ENCODE measurements around the gene MAT1A. TPM values are rescaled to one million over a fixed set of nuclear protein-coding genes. Genes with fewer than 3 reads are reported as not detected.
"Not testable (repeated sequence)": the region's sequence is repeated elsewhere in the genome, so short reads cannot be mapped to it uniquely, and the experiment has no call there.

Gene MAT1A
- total and polyA plus RNA-seq, 2 experiments from 2014 or later = 0.97 to 8.0 TPM

DNA sequence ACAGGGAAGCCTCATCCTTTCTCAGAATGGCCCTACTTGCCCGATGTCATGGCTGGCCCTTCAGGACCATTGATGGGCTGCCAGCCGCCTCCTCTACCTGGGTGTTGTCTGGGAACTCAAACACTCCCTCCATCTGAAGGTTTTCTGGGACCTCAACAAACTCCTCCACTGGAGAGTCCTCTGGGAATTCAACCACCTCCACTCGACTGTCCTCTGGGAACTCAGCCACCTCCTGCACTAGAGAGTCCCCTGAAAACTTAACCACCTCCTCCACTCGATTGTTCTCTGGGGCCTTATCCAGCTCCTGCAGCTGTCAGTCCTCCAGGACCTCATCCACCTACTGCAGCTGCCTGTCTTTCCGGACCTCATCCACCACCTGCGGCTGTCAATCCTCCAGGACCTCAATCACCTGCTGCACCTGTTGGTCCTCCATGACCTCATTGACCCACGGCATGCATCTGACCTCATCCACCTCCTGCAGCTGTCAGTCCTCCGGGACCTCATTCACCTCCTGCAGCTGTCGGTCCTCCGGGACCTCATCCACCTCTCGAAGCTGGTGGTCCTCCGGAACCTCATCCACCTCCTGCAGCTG is 37.1 kb downstream of the MAT1A start (continued):
- TF ChIP-seq, protein P1, sequence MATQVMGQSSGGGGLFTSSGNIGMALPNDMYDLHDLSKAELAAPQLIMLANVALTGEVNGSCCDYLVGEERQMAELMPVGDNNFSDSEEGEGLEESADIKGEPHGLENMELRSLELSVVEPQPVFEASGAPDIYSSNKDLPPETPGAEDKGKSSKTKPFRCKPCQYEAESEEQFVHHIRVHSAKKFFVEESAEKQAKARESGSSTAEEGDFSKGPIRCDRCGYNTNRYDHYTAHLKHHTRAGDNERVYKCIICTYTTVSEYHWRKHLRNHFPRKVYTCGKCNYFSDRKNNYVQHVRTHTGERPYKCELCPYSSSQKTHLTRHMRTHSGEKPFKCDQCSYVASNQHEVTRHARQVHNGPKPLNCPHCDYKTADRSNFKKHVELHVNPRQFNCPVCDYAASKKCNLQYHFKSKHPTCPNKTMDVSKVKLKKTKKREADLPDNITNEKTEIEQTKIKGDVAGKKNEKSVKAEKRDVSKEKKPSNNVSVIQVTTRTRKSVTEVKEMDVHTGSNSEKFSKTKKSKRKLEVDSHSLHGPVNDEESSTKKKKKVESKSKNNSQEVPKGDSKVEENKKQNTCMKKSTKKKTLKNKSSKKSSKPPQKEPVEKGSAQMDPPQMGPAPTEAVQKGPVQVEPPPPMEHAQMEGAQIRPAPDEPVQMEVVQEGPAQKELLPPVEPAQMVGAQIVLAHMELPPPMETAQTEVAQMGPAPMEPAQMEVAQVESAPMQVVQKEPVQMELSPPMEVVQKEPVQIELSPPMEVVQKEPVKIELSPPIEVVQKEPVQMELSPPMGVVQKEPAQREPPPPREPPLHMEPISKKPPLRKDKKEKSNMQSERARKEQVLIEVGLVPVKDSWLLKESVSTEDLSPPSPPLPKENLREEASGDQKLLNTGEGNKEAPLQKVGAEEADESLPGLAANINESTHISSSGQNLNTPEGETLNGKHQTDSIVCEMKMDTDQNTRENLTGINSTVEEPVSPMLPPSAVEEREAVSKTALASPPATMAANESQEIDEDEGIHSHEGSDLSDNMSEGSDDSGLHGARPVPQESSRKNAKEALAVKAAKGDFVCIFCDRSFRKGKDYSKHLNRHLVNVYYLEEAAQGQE (IDR thresholded peaks at IDR 0.05; ENCODE audit: unreplicated experiment) = no peak
- TF ChIP-seq ZNF331 (CRISPR knock-in tag; IDR thresholded peaks at IDR 0.05; ENCODE audit: low read depth) (no peak), JUNB (IDR thresholded peaks at IDR 0.05; ENCODE audit: unreplicated experiment) (no peak), NANOG (IDR thresholded peaks at IDR 0.05; ENCODE audit: borderline replicate concordance) (no peak), EZH2 (IDR thresholded peaks at IDR 0.05; ENCODE audit: low read depth, unreplicated experiment) (no peak), STAT1 (IDR thresholded peaks at IDR 0.05; ENCODE audit: unreplicated experiment) (no peak)
- TF ChIP-seq, protein P2, sequence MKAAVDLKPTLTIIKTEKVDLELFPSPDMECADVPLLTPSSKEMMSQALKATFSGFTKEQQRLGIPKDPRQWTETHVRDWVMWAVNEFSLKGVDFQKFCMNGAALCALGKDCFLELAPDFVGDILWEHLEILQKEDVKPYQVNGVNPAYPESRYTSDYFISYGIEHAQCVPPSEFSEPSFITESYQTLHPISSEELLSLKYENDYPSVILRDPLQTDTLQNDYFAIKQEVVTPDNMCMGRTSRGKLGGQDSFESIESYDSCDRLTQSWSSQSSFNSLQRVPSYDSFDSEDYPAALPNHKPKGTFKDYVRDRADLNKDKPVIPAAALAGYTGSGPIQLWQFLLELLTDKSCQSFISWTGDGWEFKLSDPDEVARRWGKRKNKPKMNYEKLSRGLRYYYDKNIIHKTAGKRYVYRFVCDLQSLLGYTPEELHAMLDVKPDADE (IDR thresholded peaks at IDR 0.05) = no peak

DNA sequence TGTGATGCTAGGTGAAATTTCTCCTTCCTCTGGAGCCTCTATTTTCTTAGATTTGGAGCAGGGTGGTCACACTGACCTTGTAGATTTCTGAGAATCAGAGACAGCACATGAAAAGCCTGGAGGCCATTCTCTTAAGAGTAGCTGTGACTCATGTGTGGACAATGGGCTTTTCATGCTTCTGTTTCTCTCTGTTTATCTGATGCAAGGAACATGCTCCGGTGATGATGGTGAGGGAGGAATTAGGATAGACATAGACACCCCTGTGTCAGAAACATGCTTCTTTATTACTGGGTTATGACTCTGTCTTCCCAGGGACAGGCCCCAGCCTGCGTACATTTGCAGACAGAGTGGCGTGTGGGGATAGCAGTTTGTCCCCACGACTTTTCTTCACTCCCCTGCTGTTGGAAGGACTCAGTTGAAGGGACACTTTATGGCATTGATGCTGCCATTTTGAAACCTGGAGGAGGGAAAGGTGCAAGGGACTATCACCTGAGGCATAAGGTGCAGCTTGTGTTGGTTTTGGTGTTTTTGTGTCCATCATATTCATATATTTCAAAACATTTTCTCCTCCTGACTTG is 37.7 kb downstream of the MAT1A start:
- not testable (repeated sequence) for H3K4me1 ChIP-seq (ENCODE audit: insufficient read depth); H3K9me2 ChIP-seq (ENCODE audit: insufficient read depth); H3K4me2 ChIP-seq; H3K36me3 Mint-ChIP-seq (ENCODE audit: low read depth); H3K79me2 ChIP-seq (replicated peaks; ENCODE audit: insufficient read depth); H3K4me3 Mint-ChIP-seq; H4K20me1 ChIP-seq (replicated peaks; ENCODE audit: insufficient read depth); H3K4me3 ChIP-seq; H3F3A ChIP-seq (replicated peaks; ENCODE audit: low read depth); H3K9me3 Mint-ChIP-seq; H3K27ac ChIP-seq (ENCODE audit: low read depth); DNase-seq (ENCODE audit: low spot score); H3K4me1 Mint-ChIP-seq; H2AFZ ChIP-seq; H3K27me3 Mint-ChIP-seq (ENCODE audit: insufficient read depth, low read depth, poor library complexity); H3K27me3 ChIP-seq (ENCODE audit: insufficient read depth); ATAC-seq; H3K27ac Mint-ChIP-seq; H3K36me3 ChIP-seq (ENCODE audit: insufficient read depth)

DNA sequence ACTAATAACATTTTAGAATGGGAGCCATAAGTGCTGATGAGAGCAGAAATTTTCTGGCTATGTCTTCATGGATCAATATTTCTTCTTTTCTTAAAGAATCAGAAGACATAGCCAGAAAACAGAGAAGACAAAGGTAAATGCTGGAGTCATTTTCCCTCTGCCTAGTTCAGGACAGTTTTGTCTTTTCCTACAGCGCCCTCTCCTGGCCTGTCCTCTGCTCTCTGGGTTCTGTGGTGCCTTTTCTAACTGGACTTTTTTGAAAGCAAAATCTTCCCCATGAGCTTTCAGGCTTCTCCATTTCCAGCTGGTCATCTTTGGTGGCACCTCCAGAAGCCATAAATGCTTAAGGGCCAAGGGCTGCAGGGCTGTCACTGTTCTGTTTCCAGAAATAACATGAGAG is 39.1 kb downstream of the MAT1A start:
- H3K4me1 ChIP-seq (ENCODE audit: insufficient read depth); H4K20me1 ChIP-seq (replicated peaks; ENCODE audit: insufficient read depth); H3K36me3 ChIP-seq (ENCODE audit: insufficient read depth); H3K79me2 ChIP-seq (replicated peaks; ENCODE audit: insufficient read depth); H3K27ac Mint-ChIP-seq; H2AFZ ChIP-seq; H3K4me1 Mint-ChIP-seq; H3K27me3 Mint-ChIP-seq (ENCODE audit: insufficient read depth, low read depth, poor library complexity); H3K27ac ChIP-seq (ENCODE audit: low read depth); H3K4me3 Mint-ChIP-seq; H3K4me2 ChIP-seq; H3K9me2 ChIP-seq (ENCODE audit: insufficient read depth); H3K4me3 ChIP-seq; H3K36me3 Mint-ChIP-seq (ENCODE audit: low read depth); DNase-seq (ENCODE audit: low spot score); H3F3A ChIP-seq (replicated peaks; ENCODE audit: low read depth); H3K27me3 ChIP-seq (ENCODE audit: insufficient read depth); H3K9me3 Mint-ChIP-seq: not testable (repeated sequence)
- ATAC-seq = peak; percentile 91

DNA sequence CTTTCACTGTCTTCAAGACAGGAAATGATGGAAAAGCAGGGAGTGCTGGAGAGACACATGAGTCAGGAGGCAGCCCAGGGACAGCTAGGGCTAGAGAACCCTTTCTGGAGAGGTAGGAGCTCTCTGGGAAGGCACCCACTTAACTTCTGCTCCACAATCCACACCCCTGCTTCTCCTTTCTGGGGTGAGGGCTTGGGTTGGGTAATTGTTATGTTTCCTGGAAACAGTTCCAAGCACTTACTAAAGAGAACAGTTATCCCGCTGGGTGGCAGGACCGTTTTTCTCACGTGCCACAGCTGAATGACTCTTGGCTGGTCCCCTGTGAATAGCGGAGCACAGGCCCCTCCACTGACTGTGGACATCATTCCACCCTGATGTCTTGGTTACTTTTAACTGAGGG is 39.6 kb downstream of the MAT1A start:
- H3K27me3 Mint-ChIP-seq (ENCODE audit: insufficient read depth, low read depth, poor library complexity); H3K79me2 ChIP-seq (replicated peaks; ENCODE audit: insufficient read depth); H3F3A ChIP-seq (replicated peaks; ENCODE audit: low read depth); H3K9me3 Mint-ChIP-seq; H3K27ac ChIP-seq (ENCODE audit: low read depth); H3K4me3 Mint-ChIP-seq; H3K4me3 ChIP-seq; H3K36me3 Mint-ChIP-seq (ENCODE audit: low read depth); H3K9me2 ChIP-seq (ENCODE audit: insufficient read depth); H3K4me1 Mint-ChIP-seq; ATAC-seq; H3K4me2 ChIP-seq; H3K4me1 ChIP-seq (ENCODE audit: insufficient read depth); DNase-seq (ENCODE audit: low spot score); H3K36me3 ChIP-seq (ENCODE audit: insufficient read depth); H3K27ac Mint-ChIP-seq; H2AFZ ChIP-seq; H4K20me1 ChIP-seq (replicated peaks; ENCODE audit: insufficient read depth); H3K27me3 ChIP-seq (ENCODE audit: insufficient read depth): not testable (repeated sequence)

DNA sequence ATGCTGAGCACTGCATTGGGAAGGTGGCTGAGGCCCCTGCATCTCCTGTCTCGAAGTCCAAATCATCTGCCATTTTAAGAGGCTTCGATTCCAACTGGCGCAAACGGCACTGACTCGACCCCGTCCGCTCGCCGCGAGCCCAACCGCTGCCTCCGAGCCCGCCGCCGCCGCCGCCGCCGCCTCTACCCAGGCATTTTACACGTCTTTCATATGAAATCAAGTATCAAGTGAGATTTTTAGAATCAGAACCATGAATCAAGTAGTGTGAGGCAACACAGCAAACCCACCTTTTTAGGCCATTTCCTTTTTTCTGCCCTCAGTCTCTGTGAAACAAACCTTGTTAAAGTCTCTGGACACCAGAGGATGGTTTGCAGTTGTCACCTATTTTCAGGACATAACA is 41.8 kb downstream of the MAT1A start:
- not testable (repeated sequence) for H3K27me3 ChIP-seq (ENCODE audit: insufficient read depth); H4K20me1 ChIP-seq (replicated peaks; ENCODE audit: insufficient read depth); ATAC-seq; H3K4me1 ChIP-seq (ENCODE audit: insufficient read depth); H3K4me2 ChIP-seq; H3K79me2 ChIP-seq (replicated peaks; ENCODE audit: insufficient read depth); H3K9me3 Mint-ChIP-seq; H3K9me2 ChIP-seq (ENCODE audit: insufficient read depth); H3K4me3 ChIP-seq; H3K27ac ChIP-seq (ENCODE audit: low read depth); H3K4me3 Mint-ChIP-seq; H3K36me3 Mint-ChIP-seq (ENCODE audit: low read depth); DNase-seq (ENCODE audit: low spot score); H3K27ac Mint-ChIP-seq; H3K27me3 Mint-ChIP-seq (ENCODE audit: insufficient read depth, low read depth, poor library complexity); H3F3A ChIP-seq (replicated peaks; ENCODE audit: low read depth); H3K36me3 ChIP-seq (ENCODE audit: insufficient read depth); H3K4me1 Mint-ChIP-seq; H2AFZ ChIP-seq
